Thoracic aorta (tissue), 2 donors: ENCODE results near the gene GGTLC1. TPM values are rescaled to one million over a fixed set of nuclear protein-coding genes. Genes with fewer than 3 reads are reported as not detected.
"Not testable (repeated sequence)": the region's sequence is repeated elsewhere in the genome, so short reads cannot be mapped to it uniquely, and the experiment has no call there.

Source experiments
- ATAC-seq: fragments of 150-250 bp; one replicate; pipeline ENCODE4 v1.8.0; 2017; ENCODE audit warnings: low read depth; ENCODE audit not compliant: insufficient number of reproducible peaks, low FRiP score
- DNase-seq: peaks from one replicate; pipeline ENCODE4 v3.0.0-alpha.2; 2020; ENCODE audit warnings: low spot score
- H3K27ac ChIP-seq, 2 donors: fragments of 200-600 bp; sonication (generic); 1 replicate in 1 of 2; 2 replicates in 1 of 2; pipeline ENCODE4 v1.5.1; 2016; ENCODE audit warnings: mild to moderate bottlenecking in 2 of 2, moderate library complexity in 2 of 2
- H3K27me3 ChIP-seq: fragments of 200-600 bp; sonication (generic); replicated peaks from 2 replicates; pipeline ENCODE4 v1.6.0; 2016; ENCODE audit warnings: mild to moderate bottlenecking; ENCODE audit not compliant: insufficient read depth
- H3K36me3 ChIP-seq: fragments of 200-600 bp; sonication (generic); one replicate; pipeline ENCODE4 v1.5.1; 2016
- H3K4me1 ChIP-seq, 2 donors: fragments of 200-600 bp; sonication (generic); 1 replicate in 1 of 2; 2 replicates in 1 of 2; pipeline versions ENCODE4 v1.5.1 to v1.6.0; 2016; ENCODE audit warnings: low read depth in 2 of 2, mild to moderate bottlenecking in 1 of 2; ENCODE audit not compliant: control insufficient read depth in 1 of 2
- H3K4me3 ChIP-seq: fragments of 200-600 bp; sonication (generic); 2 replicates; pipeline ENCODE4 v1.5.1; 2016; ENCODE audit warnings: mild to moderate bottlenecking
- H3K9me3 ChIP-seq: fragments of 200-600 bp; sonication (generic); 2 replicates; pipeline ENCODE4 v1.5.1; 2016
- CTCF ChIP-seq: fragments of 200-600 bp; sonication (generic); IDR thresholded peaks from one replicate; pipeline ENCODE4 v1.5.1; 2019; ENCODE audit warnings: antibody characterized with exemption
- total RNA-seq, 2 donors: library from RNA; depleted of rRNA; stranded (reverse); fragments of >200 nt; gene quantifications; one replicate each; pipeline versions ENCODE4 v1.1.0 to v1.2.3, GENCODE V29; 2016

Gene GGTLC1
- total RNA-seq, 2 donors from 2014 or later, result not detected

GRCh38 chr20:23982112-23983018, 6.2 kb downstream of the GGTLC1 start:
- H3K4me1 ChIP-seq, H3K36me3 ChIP-seq, DNase-seq, H3K27me3 ChIP-seq, H3K27ac ChIP-seq, H3K9me3 ChIP-seq, H3K4me3 ChIP-seq, ATAC-seq: not testable (repeated sequence)

GRCh38 chr20:23981526-23981925, 7.1 kb downstream of the GGTLC1 start:
- H3K27ac ChIP-seq, H3K27me3 ChIP-seq, H3K4me3 ChIP-seq, H3K4me1 ChIP-seq, H3K9me3 ChIP-seq, H3K36me3 ChIP-seq, DNase-seq, ATAC-seq: not testable (repeated sequence)

- not testable (repeated sequence) for DNase-seq
Measured at GRCh38 chr20:23981014-23981413, 7.6 kb downstream of the GGTLC1 start.

GRCh38 chr20:23979899-23980811, 8.4 kb downstream of the GGTLC1 start:
- not testable (repeated sequence) for H3K9me3 ChIP-seq, H3K27me3 ChIP-seq, H3K4me1 ChIP-seq, DNase-seq, H3K4me3 ChIP-seq, H3K27ac ChIP-seq, ATAC-seq, H3K36me3 ChIP-seq

More at GRCh38 chr20:23981014-23981413, 7.6 kb downstream of the GGTLC1 start:
- H3K27ac ChIP-seq, ATAC-seq, H3K4me1 ChIP-seq, H3K27me3 ChIP-seq, H3K9me3 ChIP-seq, H3K36me3 ChIP-seq, H3K4me3 ChIP-seq: not testable (repeated sequence)

GRCh38 chr20:23979380-23979779, 9.2 kb downstream of the GGTLC1 start:
- not testable (repeated sequence) for H3K4me1 ChIP-seq, H3K36me3 ChIP-seq, H3K4me3 ChIP-seq, DNase-seq, H3K27ac ChIP-seq, H3K27me3 ChIP-seq, ATAC-seq, H3K9me3 ChIP-seq

- H3K27me3 ChIP-seq, ATAC-seq, H3K36me3 ChIP-seq, H3K27ac ChIP-seq, H3K4me3 ChIP-seq, DNase-seq, H3K9me3 ChIP-seq, H3K4me1 ChIP-seq: not testable (repeated sequence)
Measured at GRCh38 chr20:23978457-23978856, 10.1 kb downstream of the GGTLC1 start.

GRCh38 chr20:23974966-23975365, 13.6 kb downstream of the GGTLC1 start:
- DNase-seq, result no peak
- H3K4me1 ChIP-seq, result no peaks in the 10 kb centered on the region
- no peak overlapping the region for H3K27ac ChIP-seq
- no peaks in the 10 kb centered on the region for H3K36me3 ChIP-seq
- no peaks in the 10 kb centered on the region for H3K9me3 ChIP-seq
- TF ChIP-seq CTCF, result no peak
- H3K4me3 ChIP-seq, result no peak overlapping the region
- H3K27me3 ChIP-seq, result no peaks in the 10 kb centered on the region
- no peak for ATAC-seq

- DNase-seq (no peak), ATAC-seq (no peak)
- no peak overlapping the region for H3K4me3 ChIP-seq
- no peaks in the 10 kb centered on the region for H3K9me3 ChIP-seq
- no peak for TF ChIP-seq CTCF
- no peak overlapping the region for H3K27ac ChIP-seq
- no peaks in the 10 kb centered on the region for H3K4me1 ChIP-seq
- no peaks in the 10 kb centered on the region for H3K27me3 ChIP-seq
- H3K36me3 ChIP-seq, result no peaks in the 10 kb centered on the region
Measured at GRCh38 chr20:23971310-23971709, 17.3 kb downstream of the GGTLC1 start.
